Esophagus muscularis mucosa (tissue), 4 donors: ENCODE data around the gene DPYD. TPM values are rescaled to one million over a fixed set of nuclear protein-coding genes. Genes with fewer than 3 reads are reported as not detected.

Experiments
- DNase-seq: peaks from one replicate; pipeline ENCODE4 v3.0.0-alpha.2; 2017; ENCODE audit errors: extremely low spot score
- H3K27ac ChIP-seq, 4 donors: fragments of 200-600 bp; sonication (generic); replicated peaks in 1 of 4; 1 replicate in 3 of 4; 2 replicates in 1 of 4; pipeline ENCODE4 v1.5.1; 2016 to 2019; ENCODE audit warnings: mild to moderate bottlenecking in 1 of 4
- H3K27me3 ChIP-seq, 4 donors: fragments of 200-600 bp; sonication (generic); one replicate each; pipeline versions ENCODE4 v1.5.1 to v1.6.0; 2016 to 2019
- H3K36me3 ChIP-seq, 4 donors: fragments of 200-600 bp; sonication (generic); one replicate each; pipeline ENCODE4 v1.5.1; 2016 to 2019
- H3K4me1 ChIP-seq, 4 donors: fragments of 200-600 bp; sonication (generic); one replicate each; pipeline ENCODE4 v1.5.1; 2016 to 2019
- H3K4me3 ChIP-seq, 4 donors: fragments of 200-600 bp; sonication (generic); 1 replicate in 2 of 4; 2 replicates in 2 of 4; pipeline ENCODE4 v1.5.1; 2016 to 2019; ENCODE audit warnings: mild to moderate bottlenecking in 4 of 4, moderate library complexity in 1 of 4
- H3K9me3 ChIP-seq, 4 donors: fragments of 200-600 bp; sonication (generic); 1 replicate in 3 of 4; 2 replicates in 1 of 4; pipeline ENCODE4 v1.5.1; 2016 to 2019
- EP300 ChIP-seq: sonication (generic); formaldehyde crosslinking; IDR thresholded peaks from one replicate; pipeline ENCODE4 v1.6.1; 2017; ENCODE audit warnings: antibody characterized with exemption
- POLR2A ChIP-seq: fragments of 450-650 bp; IDR thresholded peaks from one replicate; pipeline ENCODE4 v1.6.1; 2017; ENCODE audit warnings: antibody characterized with exemption, moderate library complexity, mild to moderate bottlenecking, low read depth
- POLR2AphosphoS5 ChIP-seq, 2 donors: sonication (generic); formaldehyde crosslinking; IDR thresholded peaks; one replicate each; pipeline ENCODE4 v1.6.1; 2017; ENCODE audit warnings: antibody characterized with exemption in 2 of 2
- WGBS: methylation state at CpG from one replicate; pipeline ENCODE4 v1.1.5; 2018; 5-methylcytosine and 5-hydroxymethylcytosine counted together
- intact Hi-C: fragments of 100-400 bp; cut with DNase I; formaldehyde crosslinking; loops from one replicate; pipeline ENCODE4 v1.15.1; 2023
- total RNA-seq, 4 donors: library from RNA; depleted of rRNA; stranded (reverse); fragments of >200 nt; gene quantifications; one replicate each; pipeline versions ENCODE4 v1.1.0 to v1.2.1, GENCODE V29; 2016
- TF ChIP-seq, protein P1 (sequence below), 3 experiments: fragments of 200-600 bp in 2 of 3; fragments of 450-650 bp in 1 of 3; sonication (generic) in 2 of 3; IDR thresholded peaks; one replicate each; pipeline ENCODE4 v1.5.1; 2017 to 2019; ENCODE audit warnings: antibody characterized with exemption in 3 of 3, mild to moderate bottlenecking in 2 of 3, moderate library complexity in 1 of 3

DPYD gene
- total RNA-seq, 4 donors from 2014 or later = 31.1 to 36.6 (median 31.7) TPM

DNA sequence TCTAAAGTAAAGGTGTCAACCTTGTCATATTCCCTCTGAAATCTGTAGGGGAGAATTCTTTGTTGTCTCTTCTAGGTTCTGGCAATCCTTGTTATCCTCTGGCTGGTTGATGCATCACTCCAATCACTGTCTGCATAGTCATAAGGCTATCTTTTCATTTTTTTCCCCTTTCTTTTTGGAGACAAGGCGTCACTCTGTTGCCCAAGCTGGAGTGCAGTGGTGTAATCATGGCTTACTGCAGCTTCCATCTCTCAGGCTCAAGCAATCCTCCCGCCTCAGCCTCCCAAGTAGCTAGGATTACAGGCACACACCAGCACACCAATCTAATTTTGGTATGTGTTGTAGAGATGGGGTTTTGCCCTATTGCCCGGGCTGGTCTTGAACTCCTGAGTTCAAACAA lies 12.9 kb downstream of the DPYD start:
- DNase-seq = no peak
- Histone ChIP-seq H3K27ac (no peak overlapping the region), H3K4me1 (peaks cover 14 to 28% (median 16%) of the 10 kb centered on the region in 4 donors), H3K27me3 (no peaks in the 10 kb centered on the region), H3K36me3 (no peaks in the 10 kb centered on the region), H3K4me3 (no peak overlapping the region), H3K9me3 (no peaks in the 10 kb centered on the region)
- intact Hi-C loops = no loop called here
- 92% methylated on average over 3 of the region's 3 CpGs for WGBS
- TF ChIP-seq EP300 (no peak), POLR2A (no peak), POLR2AphosphoS5 (IDR thresholded peaks at IDR 0.05) (no peak)
- TF ChIP-seq, protein P1, sequence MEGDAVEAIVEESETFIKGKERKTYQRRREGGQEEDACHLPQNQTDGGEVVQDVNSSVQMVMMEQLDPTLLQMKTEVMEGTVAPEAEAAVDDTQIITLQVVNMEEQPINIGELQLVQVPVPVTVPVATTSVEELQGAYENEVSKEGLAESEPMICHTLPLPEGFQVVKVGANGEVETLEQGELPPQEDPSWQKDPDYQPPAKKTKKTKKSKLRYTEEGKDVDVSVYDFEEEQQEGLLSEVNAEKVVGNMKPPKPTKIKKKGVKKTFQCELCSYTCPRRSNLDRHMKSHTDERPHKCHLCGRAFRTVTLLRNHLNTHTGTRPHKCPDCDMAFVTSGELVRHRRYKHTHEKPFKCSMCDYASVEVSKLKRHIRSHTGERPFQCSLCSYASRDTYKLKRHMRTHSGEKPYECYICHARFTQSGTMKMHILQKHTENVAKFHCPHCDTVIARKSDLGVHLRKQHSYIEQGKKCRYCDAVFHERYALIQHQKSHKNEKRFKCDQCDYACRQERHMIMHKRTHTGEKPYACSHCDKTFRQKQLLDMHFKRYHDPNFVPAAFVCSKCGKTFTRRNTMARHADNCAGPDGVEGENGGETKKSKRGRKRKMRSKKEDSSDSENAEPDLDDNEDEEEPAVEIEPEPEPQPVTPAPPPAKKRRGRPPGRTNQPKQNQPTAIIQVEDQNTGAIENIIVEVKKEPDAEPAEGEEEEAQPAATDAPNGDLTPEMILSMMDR (IDR thresholded peaks at IDR 0.05) = no peak

DNA sequence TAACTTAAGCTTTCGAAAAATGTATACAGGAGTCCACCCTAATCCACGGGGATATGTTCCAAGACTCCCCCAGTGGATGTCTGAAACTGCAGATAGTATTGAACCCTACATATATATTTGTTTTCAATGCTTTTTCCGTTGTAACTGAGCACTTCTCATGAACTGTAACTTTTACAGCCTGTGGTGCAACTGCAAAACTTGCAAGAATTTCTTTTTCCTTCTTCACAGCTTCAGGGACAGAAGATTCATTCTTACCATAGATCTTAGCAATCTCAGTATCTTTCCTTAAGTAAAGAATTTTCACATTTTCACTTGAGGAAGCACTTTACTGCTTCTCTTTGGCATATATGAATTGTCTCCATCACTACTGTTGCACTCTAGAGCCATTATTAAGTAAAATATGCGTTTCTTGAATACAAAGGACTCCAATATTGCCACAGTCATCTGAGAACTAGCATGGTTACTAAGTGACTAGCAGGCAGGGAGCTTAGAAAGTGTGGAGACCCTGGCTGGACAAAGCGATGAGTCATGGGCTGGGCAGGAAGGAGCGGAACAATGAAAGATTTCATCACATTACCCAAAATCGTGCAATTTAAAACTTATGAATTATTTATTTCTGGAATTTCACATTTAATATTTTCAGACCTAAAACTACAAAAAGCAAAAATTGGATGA lies 14.1 kb downstream of the DPYD start:
- Histone ChIP-seq H3K27ac (no peak overlapping the region), H3K4me1 (peaks cover 19 to 36% (median 23%) of the 10 kb centered on the region in 4 donors), H3K9me3 (no peaks in the 10 kb centered on the region), H3K36me3 (no peaks in the 10 kb centered on the region), H3K27me3 (no peaks in the 10 kb centered on the region), H3K4me3 (no peak overlapping the region)
- TF ChIP-seq, protein P1 (IDR thresholded peaks at IDR 0.05) = no peak
- TF ChIP-seq POLR2AphosphoS5 (IDR thresholded peaks at IDR 0.05) = no peak
- no peak for TF ChIP-seq POLR2A
- no peak for TF ChIP-seq EP300
- DNase-seq = no peak
- intact Hi-C loops = no loop called here
- WGBS = 65% methylated on average over 7 of the region's 7 CpGs

DNA sequence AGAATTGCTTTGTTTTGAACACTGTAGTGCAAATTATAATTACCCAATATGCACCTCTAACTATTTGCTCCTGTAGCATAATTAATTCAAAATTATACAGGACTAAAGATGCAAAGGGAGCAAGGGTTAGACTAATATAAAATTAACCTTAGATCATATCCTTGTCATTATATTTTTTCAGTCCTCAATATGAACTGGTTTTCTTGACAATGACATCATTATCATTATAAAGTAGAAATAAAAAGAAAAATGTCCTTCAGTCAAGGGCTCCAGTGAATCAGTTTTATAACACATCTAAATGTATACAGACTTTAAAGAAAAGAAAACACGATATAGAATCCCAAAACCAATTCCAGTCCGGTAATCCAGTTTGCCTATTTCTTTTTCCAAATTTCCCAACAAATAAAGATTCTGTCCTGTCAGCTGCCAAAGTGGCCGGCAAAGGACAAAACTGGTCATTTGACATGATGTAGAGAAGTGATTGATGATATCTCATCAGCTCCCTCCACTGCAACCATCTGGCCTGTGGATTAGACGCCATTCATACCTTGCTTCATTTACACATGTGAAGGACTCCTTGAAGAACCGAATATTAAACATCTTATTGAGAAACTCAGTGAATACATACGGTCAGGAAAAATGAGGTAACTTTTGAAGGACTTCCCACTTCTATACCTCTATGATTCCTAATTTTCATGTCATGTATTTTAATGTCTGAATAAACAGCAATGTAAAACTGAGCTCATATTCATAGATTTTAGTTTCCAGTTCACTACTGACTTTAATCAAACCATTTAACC lies 15.5 kb downstream of the DPYD start:
- peaks cover 22 to 39% (median 29%) of the 10 kb centered on the region in 4 donors for H3K4me1 ChIP-seq
- H3K27ac ChIP-seq = no peak overlapping the region
- H3K9me3 ChIP-seq = no peaks in the 10 kb centered on the region
- 90% methylated on average over 6 of the region's 6 CpGs for WGBS
- no peaks in the 10 kb centered on the region for H3K27me3 ChIP-seq
- TF ChIP-seq EP300 = no peak
- TF ChIP-seq POLR2AphosphoS5 (IDR thresholded peaks at IDR 0.05) = no peak
- no peak for TF ChIP-seq POLR2A
- TF ChIP-seq, protein P1 (IDR thresholded peaks at IDR 0.05) = no peak
- no peak overlapping the region for H3K4me3 ChIP-seq
- no peaks in the 10 kb centered on the region for H3K36me3 ChIP-seq
- no peak for DNase-seq
- intact Hi-C loops = no loop called here

DNA sequence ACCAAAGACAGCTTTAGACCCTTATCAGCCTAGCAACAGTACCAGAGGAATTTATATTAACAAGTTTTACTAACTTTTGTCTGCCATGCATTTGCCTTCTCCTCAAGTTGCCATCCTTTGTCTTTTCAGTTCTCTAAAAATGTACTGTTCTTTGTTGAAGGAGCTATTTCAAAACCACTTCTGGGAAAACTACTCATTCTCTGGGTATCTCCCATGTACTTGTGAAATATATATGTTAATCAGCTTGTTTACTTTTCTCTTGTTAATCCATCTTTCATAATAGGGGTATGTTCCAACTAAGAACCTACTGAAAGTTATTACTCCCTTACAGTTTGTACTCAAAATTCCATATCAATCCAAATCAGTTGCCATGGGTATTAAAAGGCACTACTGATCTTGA lies 16.3 kb downstream of the DPYD start:
- H3K27ac ChIP-seq = no peak overlapping the region
- H3K4me1 ChIP-seq = peaks cover 22 to 39% (median 29%) of the 10 kb centered on the region in 4 donors
- no peak overlapping the region for H3K4me3 ChIP-seq
- TF ChIP-seq POLR2A (no peak), POLR2AphosphoS5 (IDR thresholded peaks at IDR 0.05) (no peak), EP300 (no peak)
- TF ChIP-seq, protein P1 (IDR thresholded peaks at IDR 0.05) = no peak
- H3K36me3 ChIP-seq = no peaks in the 10 kb centered on the region
- no peaks in the 10 kb centered on the region for H3K9me3 ChIP-seq
- DNase-seq = no peak
- intact Hi-C loops = no loop called here
- no peaks in the 10 kb centered on the region for H3K27me3 ChIP-seq
